HepG2 (cell line): ENCODE data around the gene GJC2. TPM values are rescaled to one million over a fixed set of nuclear protein-coding genes. Genes with fewer than 3 reads are reported as not detected.

Experiments
- ATF3 ChIP-seq: sonication (generic); formaldehyde crosslinking; IDR thresholded peaks from 2 replicates; pipeline ENCODE4 v1.4.0; 2020; ENCODE audit warnings: missing genetic modification reagents
- FOXK2 ChIP-seq: fragments of 450-650 bp; IDR thresholded peaks from 2 replicates; pipeline ENCODE4 v1.6.1; 2016
- KLF15 ChIP-seq: sonication (generic); formaldehyde crosslinking; IDR thresholded peaks from 2 replicates; pipeline ENCODE4 v1.8.1; 2023; ENCODE audit warnings: borderline replicate concordance, mild to moderate bottlenecking, inconsistent platforms, missing genetic modification reagents, mixed read lengths
- MXD1 ChIP-seq: sonication (generic); formaldehyde crosslinking; IDR thresholded peaks from 2 replicates; pipeline ENCODE4 v1.4.0; 2020; ENCODE audit warnings: mild to moderate bottlenecking, missing genetic modification reagents
- MZF1 ChIP-seq: sonication (generic); formaldehyde crosslinking; IDR thresholded peaks from 2 replicates; pipeline ENCODE4 v1.8.1; 2023; ENCODE audit warnings: mild to moderate bottlenecking, missing genetic modification reagents, borderline replicate concordance
- NFATC3 ChIP-seq: sonication (generic); formaldehyde crosslinking; IDR thresholded peaks from 2 replicates; pipeline ENCODE4 v1.5.1; 2020; ENCODE audit warnings: mild to moderate bottlenecking, missing genetic modification reagents
- PHB2 ChIP-seq: fragments of 450-650 bp; IDR thresholded peaks from 2 replicates; pipeline ENCODE4 v1.6.1; 2018; ENCODE audit not compliant: partially characterized antibody
- SMC3 ChIP-seq: IDR thresholded peaks from 2 replicates; pipeline ENCODE4 v1.6.1; 2011; ENCODE audit warnings: low read length, improper control_type of control experiment
- TBL1XR1 ChIP-seq: fragments of 150-350 bp; IDR thresholded peaks from 2 replicates; pipeline ENCODE4 v1.6.1; 2014; ENCODE audit warnings: borderline replicate concordance, low read length; ENCODE audit not compliant: partially characterized antibody
- TEAD3 ChIP-seq: optimal IDR thresholded peaks from 2 replicates; pipeline ENCODE3; 2016; ENCODE audit warnings: borderline replicate concordance
- ZBTB20 ChIP-seq: sonication (generic); formaldehyde crosslinking; IDR thresholded peaks from 2 replicates; pipeline ENCODE4 v1.8.1; 2023; ENCODE audit warnings: missing genetic modification reagents, low read depth, mild to moderate bottlenecking, borderline replicate concordance
- ZNF142 ChIP-seq: sonication (generic); formaldehyde crosslinking; IDR thresholded peaks from 2 replicates; pipeline ENCODE4 v1.4.0; 2020; ENCODE audit warnings: missing genetic modification reagents
- ZNF775 ChIP-seq: sonication (generic); formaldehyde crosslinking; IDR thresholded peaks from 2 replicates; pipeline ENCODE4 v1.4.0; 2020; ENCODE audit warnings: missing genetic modification reagents, mild to moderate bottlenecking, moderate library complexity, borderline replicate concordance
- ZNF841 ChIP-seq: sonication (generic); formaldehyde crosslinking; IDR thresholded peaks from 2 replicates; pipeline ENCODE4 v1.8.1; 2023; ENCODE audit warnings: missing genetic modification reagents, borderline replicate concordance
- ZNF879 ChIP-seq: sonication (generic); formaldehyde crosslinking; IDR thresholded peaks from 2 replicates; pipeline ENCODE4 v1.8.1; 2023; ENCODE audit warnings: missing genetic modification reagents
- polyA plus RNA-seq, 8 experiments: library from polyadenylated mRNA; depleted of rRNA in 3 of 8; stranded (reverse) in 7 of 8; unstranded in 1 of 8; fragments of >200 nt; fragmentation: Illumina TruSeq in 4 of 8; extraction: Trizol in 4 of 8; gene quantifications; 2 replicates each; pipeline versions ENCODE4 v1.2.1 to v1.2.3, GENCODE V29; 2011 to 2016; ENCODE audit warnings: low read depth in 4 of 8, missing spikeins in 1 of 8, mixed read lengths in 1 of 8; ENCODE audit not compliant: insufficient read depth in 1 of 8
- total RNA-seq, 5 experiments: library from RNA; depleted of rRNA; stranded (reverse); fragments of >200 nt; fragmentation: Illumina TruSeq; extraction: Trizol; gene quantifications; 2 replicates each; pipeline ENCODE4 v1.2.3, GENCODE V29; 2016; ENCODE audit warnings: low read depth in 1 of 5
- TF ChIP-seq, protein P1 (sequence below): sonication (generic); formaldehyde crosslinking; IDR thresholded peaks from 2 replicates; pipeline ENCODE4 v1.4.0; 2020; ENCODE audit warnings: mild to moderate bottlenecking, missing genetic modification reagents
- TF ChIP-seq, protein P2 (sequence below): sonication (generic); formaldehyde crosslinking; IDR thresholded peaks from 2 replicates; pipeline ENCODE4 v1.4.0; 2020; ENCODE audit warnings: mild to moderate bottlenecking, missing genetic modification reagents
- TF ChIP-seq, protein P3 (sequence below): sonication (generic); formaldehyde crosslinking; IDR thresholded peaks from 2 replicates; pipeline ENCODE4 v1.4.0; 2020; ENCODE audit warnings: missing genetic modification reagents

Gene GJC2
- total and polyA plus RNA-seq, 2 of the 13 experiments (the other 11 are each of a cell fraction or from before 2014, with no cell fraction given), result 1.6 to 3.8 TPM

DNA sequence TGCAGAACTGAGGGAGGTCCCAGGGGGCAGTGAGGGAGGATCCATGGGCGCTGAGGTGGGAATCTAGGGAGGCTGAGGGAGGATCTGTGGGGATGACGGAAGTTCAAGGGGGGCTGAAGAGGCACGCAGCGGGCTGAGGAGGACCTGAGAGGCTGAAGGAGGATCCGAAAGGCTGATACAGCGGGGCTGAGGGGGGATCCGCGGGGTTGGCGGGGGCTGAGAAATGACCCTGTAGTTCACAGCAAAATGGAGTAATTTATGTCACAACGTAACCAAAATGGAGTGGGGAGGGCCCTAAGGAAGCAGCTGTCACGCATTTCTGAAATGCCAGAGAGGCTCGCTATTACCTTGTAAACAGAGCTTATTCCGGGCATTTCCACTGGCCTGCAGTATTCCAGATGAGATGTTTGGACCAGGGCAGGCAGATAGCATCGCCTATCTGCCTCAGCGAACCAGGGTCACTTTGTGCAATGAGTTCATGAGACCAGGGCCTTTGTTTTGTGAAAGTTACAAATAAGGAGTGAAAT, 39.7 kb upstream of the GJC2 start (continued):
- TF ChIP-seq, protein P1, sequence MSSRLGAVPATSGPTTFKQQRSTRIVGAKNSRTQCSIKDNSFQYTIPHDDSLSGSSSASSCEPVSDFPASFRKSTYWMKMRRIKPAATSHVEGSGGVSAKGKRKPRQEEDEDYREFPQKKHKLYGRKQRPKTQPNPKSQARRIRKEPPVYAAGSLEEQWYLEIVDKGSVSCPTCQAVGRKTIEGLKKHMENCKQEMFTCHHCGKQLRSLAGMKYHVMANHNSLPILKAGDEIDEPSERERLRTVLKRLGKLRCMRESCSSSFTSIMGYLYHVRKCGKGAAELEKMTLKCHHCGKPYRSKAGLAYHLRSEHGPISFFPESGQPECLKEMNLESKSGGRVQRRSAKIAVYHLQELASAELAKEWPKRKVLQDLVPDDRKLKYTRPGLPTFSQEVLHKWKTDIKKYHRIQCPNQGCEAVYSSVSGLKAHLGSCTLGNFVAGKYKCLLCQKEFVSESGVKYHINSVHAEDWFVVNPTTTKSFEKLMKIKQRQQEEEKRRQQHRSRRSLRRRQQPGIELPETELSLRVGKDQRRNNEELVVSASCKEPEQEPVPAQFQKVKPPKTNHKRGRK (CRISPR knock-in tag), result no peak
- TF ChIP-seq, protein P2, sequence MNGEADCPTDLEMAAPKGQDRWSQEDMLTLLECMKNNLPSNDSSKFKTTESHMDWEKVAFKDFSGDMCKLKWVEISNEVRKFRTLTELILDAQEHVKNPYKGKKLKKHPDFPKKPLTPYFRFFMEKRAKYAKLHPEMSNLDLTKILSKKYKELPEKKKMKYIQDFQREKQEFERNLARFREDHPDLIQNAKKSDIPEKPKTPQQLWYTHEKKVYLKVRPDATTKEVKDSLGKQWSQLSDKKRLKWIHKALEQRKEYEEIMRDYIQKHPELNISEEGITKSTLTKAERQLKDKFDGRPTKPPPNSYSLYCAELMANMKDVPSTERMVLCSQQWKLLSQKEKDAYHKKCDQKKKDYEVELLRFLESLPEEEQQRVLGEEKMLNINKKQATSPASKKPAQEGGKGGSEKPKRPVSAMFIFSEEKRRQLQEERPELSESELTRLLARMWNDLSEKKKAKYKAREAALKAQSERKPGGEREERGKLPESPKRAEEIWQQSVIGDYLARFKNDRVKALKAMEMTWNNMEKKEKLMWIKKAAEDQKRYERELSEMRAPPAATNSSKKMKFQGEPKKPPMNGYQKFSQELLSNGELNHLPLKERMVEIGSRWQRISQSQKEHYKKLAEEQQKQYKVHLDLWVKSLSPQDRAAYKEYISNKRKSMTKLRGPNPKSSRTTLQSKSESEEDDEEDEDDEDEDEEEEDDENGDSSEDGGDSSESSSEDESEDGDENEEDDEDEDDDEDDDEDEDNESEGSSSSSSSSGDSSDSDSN (CRISPR knock-in tag), result no peak
- TF ChIP-seq ZNF142 (CRISPR knock-in tag), result no peak
- no peak for TF ChIP-seq ZNF841 (CRISPR knock-in tag)
- TF ChIP-seq, protein P3, sequence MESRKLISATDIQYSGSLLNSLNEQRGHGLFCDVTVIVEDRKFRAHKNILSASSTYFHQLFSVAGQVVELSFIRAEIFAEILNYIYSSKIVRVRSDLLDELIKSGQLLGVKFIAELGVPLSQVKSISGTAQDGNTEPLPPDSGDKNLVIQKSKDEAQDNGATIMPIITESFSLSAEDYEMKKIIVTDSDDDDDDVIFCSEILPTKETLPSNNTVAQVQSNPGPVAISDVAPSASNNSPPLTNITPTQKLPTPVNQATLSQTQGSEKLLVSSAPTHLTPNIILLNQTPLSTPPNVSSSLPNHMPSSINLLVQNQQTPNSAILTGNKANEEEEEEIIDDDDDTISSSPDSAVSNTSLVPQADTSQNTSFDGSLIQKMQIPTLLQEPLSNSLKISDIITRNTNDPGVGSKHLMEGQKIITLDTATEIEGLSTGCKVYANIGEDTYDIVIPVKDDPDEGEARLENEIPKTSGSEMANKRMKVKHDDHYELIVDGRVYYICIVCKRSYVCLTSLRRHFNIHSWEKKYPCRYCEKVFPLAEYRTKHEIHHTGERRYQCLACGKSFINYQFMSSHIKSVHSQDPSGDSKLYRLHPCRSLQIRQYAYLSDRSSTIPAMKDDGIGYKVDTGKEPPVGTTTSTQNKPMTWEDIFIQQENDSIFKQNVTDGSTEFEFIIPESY, result no peak
- no peak for TF ChIP-seq FOXK2
- no peak for TF ChIP-seq KLF15
- TF ChIP-seq PHB2, result no peak
- TF ChIP-seq ATF3 (CRISPR knock-in tag), result no peak
- no peak for TF ChIP-seq ZBTB20
- no peak for TF ChIP-seq MXD1
- peak; percentile 97 for TF ChIP-seq TEAD3 (CRISPR knock-in tag)
- TF ChIP-seq TBL1XR1, result no peak
- no peak for TF ChIP-seq NFATC3
- no peak for TF ChIP-seq MZF1 (CRISPR knock-in tag)
- TF ChIP-seq ZNF879 (CRISPR knock-in tag), result no peak
- no peak for TF ChIP-seq SMC3
- TF ChIP-seq ZNF775 (CRISPR knock-in tag), result no peak
